Cardiac fibroblast (primary cell): ENCODE data around the gene PNMA1.
A peak's percentile ranks its signal among the peaks of the same experiment; 100 is the strongest.

Experiments used
- DNase-seq, 2 donors: peaks; one replicate each; pipeline versions ENCODE4 v3.0.0 to v3.0.0-alpha.2; 2010; ENCODE audit warnings: low read depth in 2 of 2
- H3K4me3 ChIP-seq, 2 donors: replicated peaks in 1 of 2; 1 replicate in 1 of 2; 2 replicates in 1 of 2; pipeline ENCODE4 v1.5.1; 2011; ENCODE audit warnings: low read depth in 2 of 2, low read length in 2 of 2, mild to moderate bottlenecking in 2 of 2, moderate library complexity in 1 of 2
- CTCF ChIP-seq: IDR thresholded peaks from one replicate; pipeline ENCODE4 v1.5.1; 2011; ENCODE audit warnings: low read depth, mild to moderate bottlenecking, low read length, inconsistent platforms

Gene PNMA1

GRCh38 chr14:73744874-73745529 lies 30.8 kb upstream of the PNMA1 start:
- DNase-seq: no peak
- H3K4me3 ChIP-seq: no peak overlapping the region
- TF ChIP-seq CTCF: no peak

- no peak overlapping the region for H3K4me3 ChIP-seq
- TF ChIP-seq CTCF: no peak
- DNase-seq: no peak
Observed at GRCh38 chr14:73744175-73744867, 30.1 kb upstream of the PNMA1 start.

GRCh38 chr14:73743431-73743931 lies 29.3 kb upstream of the PNMA1 start:
- no peak overlapping the region for H3K4me3 ChIP-seq
- DNase-seq: peak in 1 of 2 donors; percentile 33
- TF ChIP-seq CTCF: no peak

GRCh38 chr14:73742520-73743238 lies 28.5 kb upstream of the PNMA1 start:
- H3K4me3 ChIP-seq: no peak overlapping the region
- no peak for DNase-seq

GRCh38 chr14:73741876-73742519 lies 27.8 kb upstream of the PNMA1 start:
- TF ChIP-seq CTCF: no peak
- DNase-seq: no peak
- peak overlapping the region; percentile 11 to 28 for H3K4me3 ChIP-seq

More at GRCh38 chr14:73742520-73743238, 28.5 kb upstream of the PNMA1 start:
- no peak for TF ChIP-seq CTCF

- DNase-seq: peak; percentile 63 to 78
- no peak for TF ChIP-seq CTCF
- H3K4me3 ChIP-seq: peak overlapping the region; percentile 11 to 28
Observed at GRCh38 chr14:73741386-73741875, 27.2 kb upstream of the PNMA1 start.
